ENCODE measurements around the gene CCDC127.

CCDC127 gene

DNA sequence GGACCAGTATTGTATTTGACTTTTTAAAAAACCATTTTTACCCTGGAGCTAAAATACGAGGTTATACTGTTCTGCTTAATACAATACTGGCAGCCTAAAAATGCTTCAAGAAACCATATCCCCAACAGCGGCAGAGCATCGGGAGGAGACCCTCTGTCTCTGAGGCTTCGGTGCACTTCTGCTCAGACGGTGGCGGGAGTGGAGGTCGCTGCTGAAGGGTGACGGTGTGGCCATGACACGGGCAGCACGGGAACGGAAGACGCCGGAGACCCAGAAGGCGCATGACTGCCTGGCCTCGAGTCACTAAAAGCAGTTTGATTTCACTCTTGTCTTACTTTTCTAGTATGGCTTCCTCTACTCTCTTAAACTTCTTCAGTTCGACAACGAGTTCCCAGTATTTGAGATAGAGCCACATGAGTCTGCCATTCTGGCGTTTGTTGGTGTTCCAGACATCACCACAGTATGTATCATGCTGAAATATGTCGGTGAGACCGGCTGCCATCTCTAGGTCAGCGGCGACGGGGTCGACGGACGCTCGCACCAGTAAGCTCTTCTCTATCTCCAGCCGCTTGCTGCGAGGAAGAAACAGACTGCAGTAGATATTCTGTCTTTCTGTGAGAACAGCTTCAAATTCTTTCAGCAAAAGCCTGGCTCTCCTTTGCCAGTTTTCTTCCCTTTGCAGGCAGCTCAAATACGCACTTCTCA, 12.8 kb downstream of the CCDC127 start:
- Histone ChIP-seq H3K27me3 (ENCODE audit: insufficient read depth, low read depth, severe bottlenecking) (no peaks in the 10 kb centered on the region), H3K4me3 (ENCODE audit: low read depth, low read length) (no peak overlapping the region), H3K36me3 (peaks cover 39% of the 10 kb centered on the region), H3K27ac (no peak overlapping the region), H3K9me3 (ENCODE audit: severe bottlenecking) (no peaks in the 10 kb centered on the region)
- TF ChIP-seq, protein P1, sequence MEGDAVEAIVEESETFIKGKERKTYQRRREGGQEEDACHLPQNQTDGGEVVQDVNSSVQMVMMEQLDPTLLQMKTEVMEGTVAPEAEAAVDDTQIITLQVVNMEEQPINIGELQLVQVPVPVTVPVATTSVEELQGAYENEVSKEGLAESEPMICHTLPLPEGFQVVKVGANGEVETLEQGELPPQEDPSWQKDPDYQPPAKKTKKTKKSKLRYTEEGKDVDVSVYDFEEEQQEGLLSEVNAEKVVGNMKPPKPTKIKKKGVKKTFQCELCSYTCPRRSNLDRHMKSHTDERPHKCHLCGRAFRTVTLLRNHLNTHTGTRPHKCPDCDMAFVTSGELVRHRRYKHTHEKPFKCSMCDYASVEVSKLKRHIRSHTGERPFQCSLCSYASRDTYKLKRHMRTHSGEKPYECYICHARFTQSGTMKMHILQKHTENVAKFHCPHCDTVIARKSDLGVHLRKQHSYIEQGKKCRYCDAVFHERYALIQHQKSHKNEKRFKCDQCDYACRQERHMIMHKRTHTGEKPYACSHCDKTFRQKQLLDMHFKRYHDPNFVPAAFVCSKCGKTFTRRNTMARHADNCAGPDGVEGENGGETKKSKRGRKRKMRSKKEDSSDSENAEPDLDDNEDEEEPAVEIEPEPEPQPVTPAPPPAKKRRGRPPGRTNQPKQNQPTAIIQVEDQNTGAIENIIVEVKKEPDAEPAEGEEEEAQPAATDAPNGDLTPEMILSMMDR (IDR thresholded peaks at IDR 0.05; ENCODE audit: low read depth, low read length): no peak
- no peak for DNase-seq

DNA sequence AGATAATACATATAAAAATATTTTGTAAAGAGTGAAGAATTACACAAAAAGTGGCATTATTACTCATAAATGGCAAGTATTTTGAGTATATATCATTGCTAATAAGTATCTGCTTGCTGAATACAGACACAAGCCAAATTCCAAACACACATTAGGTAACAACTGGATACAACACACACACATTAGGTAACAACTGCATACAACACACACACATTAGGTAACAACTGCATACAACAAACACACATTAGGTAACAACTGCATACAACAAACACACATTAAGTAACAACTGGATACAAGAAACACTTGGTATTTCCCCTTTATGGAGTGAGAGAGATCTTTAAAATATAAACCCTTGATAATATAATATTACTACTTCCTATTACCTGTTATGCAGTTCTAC, 13.5 kb downstream of the CCDC127 start:
- peaks cover 39% of the 10 kb centered on the region for H3K36me3 ChIP-seq

DNA sequence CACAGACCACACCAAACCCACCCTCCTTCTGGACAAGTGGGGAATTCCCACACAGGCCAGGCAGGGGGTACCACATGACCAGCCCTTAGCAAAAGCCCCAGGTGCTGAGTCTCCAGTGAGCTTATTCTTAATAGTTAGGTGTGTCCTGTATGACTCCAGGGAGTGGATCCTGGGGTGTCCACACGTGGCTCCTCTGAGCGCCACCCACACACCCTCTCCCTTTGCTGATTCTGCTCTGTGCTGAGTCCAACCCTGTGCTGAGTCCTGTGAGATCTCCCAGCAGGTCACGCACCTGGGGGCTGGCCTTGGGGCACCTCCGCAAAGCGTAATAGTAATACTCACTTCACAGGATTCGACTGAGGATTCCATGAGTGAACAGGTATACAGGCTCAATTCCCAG, 14.0 kb downstream of the CCDC127 start:
- no peak for DNase-seq
- TF ChIP-seq, protein P1 (IDR thresholded peaks at IDR 0.05; ENCODE audit: low read depth, low read length): no peak
- H3K9me3 ChIP-seq (ENCODE audit: severe bottlenecking): no peaks in the 10 kb centered on the region
- no peak overlapping the region for H3K27ac ChIP-seq
- H3K27me3 ChIP-seq (ENCODE audit: insufficient read depth, low read depth, severe bottlenecking): no peaks in the 10 kb centered on the region
- no peak overlapping the region for H3K4me3 ChIP-seq (ENCODE audit: low read depth, low read length)
- peaks cover 39% of the 10 kb centered on the region for H3K36me3 ChIP-seq

More for the DNA sequence above, 13.5 kb downstream of the CCDC127 start:
- DNase-seq: no peak
- TF ChIP-seq, protein P1 (IDR thresholded peaks at IDR 0.05; ENCODE audit: low read depth, low read length): no peak
- no peak overlapping the region for H3K27ac ChIP-seq
- H3K9me3 ChIP-seq (ENCODE audit: severe bottlenecking): no peaks in the 10 kb centered on the region
- H3K4me3 ChIP-seq (ENCODE audit: low read depth, low read length): no peak overlapping the region
- H3K27me3 ChIP-seq (ENCODE audit: insufficient read depth, low read depth, severe bottlenecking): no peaks in the 10 kb centered on the region

DNA sequence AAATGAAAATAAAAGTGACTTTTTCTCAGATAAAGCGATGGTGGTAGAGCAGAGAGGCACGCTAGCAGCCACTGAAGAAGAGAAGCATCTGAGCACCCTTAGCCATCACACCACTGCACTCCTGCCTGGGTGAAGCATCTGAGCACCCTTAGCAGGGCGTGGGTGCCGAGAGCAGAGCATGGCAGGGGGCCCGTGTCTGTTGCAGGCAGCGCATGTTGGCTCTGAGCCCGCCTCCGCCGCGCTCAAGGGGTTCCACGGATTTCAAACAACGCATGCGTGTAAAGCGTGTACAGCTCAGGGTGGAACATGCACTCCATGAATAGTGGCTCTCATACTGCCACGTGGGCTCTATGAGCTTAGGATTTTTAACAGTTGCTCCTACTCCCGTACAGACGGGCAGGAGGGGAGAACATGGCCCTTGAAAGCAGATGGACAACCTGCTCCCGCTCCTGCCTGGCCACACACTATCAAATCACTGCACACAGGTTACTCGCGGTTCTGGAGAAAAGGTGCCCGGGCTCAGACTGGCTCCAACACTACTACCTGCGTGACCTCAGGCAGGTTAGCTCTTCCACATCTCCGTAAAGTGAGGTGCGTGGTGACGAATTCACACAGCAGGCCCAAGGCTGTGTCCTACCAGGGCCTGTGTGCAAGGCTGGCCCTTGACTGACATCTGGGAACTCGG, 14.6 kb downstream of the CCDC127 start:
- no peak for DNase-seq

DNA sequence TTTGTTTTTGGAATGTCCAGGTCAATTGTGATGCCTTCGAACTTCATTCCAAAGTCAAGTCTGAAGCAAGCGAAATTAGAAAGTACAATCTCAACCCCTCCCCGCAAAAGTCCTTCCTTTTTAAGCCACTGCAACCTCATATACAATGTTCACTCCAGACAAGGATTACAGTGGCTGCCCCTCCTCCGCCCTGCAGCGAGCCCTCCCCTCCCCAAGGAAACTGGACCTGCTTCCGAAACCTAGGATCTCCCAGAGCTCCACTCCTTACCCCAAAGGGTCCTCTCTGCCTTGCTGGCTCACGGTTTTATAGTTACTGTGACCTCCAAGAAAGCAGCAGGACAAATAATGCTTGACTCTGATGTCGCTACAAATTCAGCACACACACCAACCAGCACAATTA, 16.3 kb downstream of the CCDC127 start:
- TF ChIP-seq, protein P1 (IDR thresholded peaks at IDR 0.05; ENCODE audit: low read depth, low read length): no peak
- Histone ChIP-seq H3K9me3 (ENCODE audit: severe bottlenecking) (no peaks in the 10 kb centered on the region), H3K4me3 (ENCODE audit: low read depth, low read length) (no peak overlapping the region), H3K36me3 (peaks cover 43% of the 10 kb centered on the region), H3K27ac (no peak overlapping the region), H3K27me3 (ENCODE audit: insufficient read depth, low read depth, severe bottlenecking) (no peaks in the 10 kb centered on the region)
- DNase-seq: peak; percentile 51

More for the DNA sequence above, 14.6 kb downstream of the CCDC127 start:
- H3K9me3 ChIP-seq (ENCODE audit: severe bottlenecking): no peaks in the 10 kb centered on the region
- no peaks in the 10 kb centered on the region for H3K27me3 ChIP-seq (ENCODE audit: insufficient read depth, low read depth, severe bottlenecking)
- no peak overlapping the region for H3K4me3 ChIP-seq (ENCODE audit: low read depth, low read length)
- TF ChIP-seq, protein P1 (IDR thresholded peaks at IDR 0.05; ENCODE audit: low read depth, low read length): no peak
- H3K27ac ChIP-seq: no peak overlapping the region
- peaks cover 45% of the 10 kb centered on the region for H3K36me3 ChIP-seq
